Endothelial cell of umbilical vein (primary cell): ENCODE data around the gene TXLNA. TPM values are rescaled to one million over a fixed set of nuclear protein-coding genes. Genes with fewer than 3 reads are reported as not detected.

Experiments used
- BruUV-seq: library from RNA; stranded (reverse); fragments of 400-500 nt; replicated peaks from 2 replicates; lab custom pipeline; 2021; lab: Mats Ljungman, UMichigan
- CTCF ChIA-PET: fragments of 300-600, 350-600 bp; sonication (Branson Sonifier 250); formaldehyde crosslinking; loops from one replicate; lab custom pipeline; 2021; ENCODE audit warnings: antibody characterized with exemption, inconsistent platforms; lab: Charles Lee
- POLR2A ChIA-PET: fragments of 300-600, 350-600 bp; sonication (Branson Sonifier 250); formaldehyde crosslinking; loops from one replicate; lab custom pipeline; 2021; ENCODE audit warnings: antibody characterized with exemption, inconsistent platforms; lab: Charles Lee
- DNase-seq: peaks from one replicate; pipeline ENCODE4 v3.0.0-alpha.2; 2011; ENCODE audit warnings: low read depth, low spot score
- FAIRE-seq: peaks from 2 replicates; lab custom pipeline; 2011; peaks lifted over from hg19 to GRCh38; lab: Jason Lieb, UNC
- H2AFZ ChIP-seq: 2 replicates; pipeline ENCODE4 v1.6.0; 2012; ENCODE audit warnings: low read depth, low read length, control low read depth, inconsistent platforms
- H3K27ac ChIP-seq: 2 replicates; pipeline ENCODE4 v1.5.1; 2011; ENCODE audit warnings: low read depth, mild to moderate bottlenecking, control low read depth, low read length, moderate library complexity; ENCODE audit not compliant: insufficient read depth
- H3K27me3 ChIP-seq, 2 experiments: 2 replicates each; pipeline versions ENCODE4 v1.6.0 to v1.6.1; 2011; ENCODE audit warnings: low read length in 2 of 2, mixed read lengths in 1 of 2; ENCODE audit not compliant: control insufficient read depth in 2 of 2, insufficient read depth in 2 of 2
- H3K36me3 ChIP-seq, 2 experiments: 2 replicates in 1 of 2; 3 replicates in 1 of 2; pipeline ENCODE4 v1.5.1; 2011; ENCODE audit warnings: low read length in 2 of 2, mild to moderate bottlenecking in 1 of 2, moderate library complexity in 1 of 2; ENCODE audit not compliant: control insufficient read depth in 2 of 2, insufficient read depth in 2 of 2; ENCODE audit errors: extremely low read depth in 1 of 2
- H3K4me1 ChIP-seq: 3 replicates; pipeline ENCODE4 v1.5.1; 2011; ENCODE audit warnings: mild to moderate bottlenecking, low read length; ENCODE audit not compliant: control insufficient read depth, insufficient read depth; ENCODE audit errors: extremely low read depth
- H3K4me2 ChIP-seq: 2 replicates; pipeline ENCODE4 v1.6.1; 2011; ENCODE audit warnings: low read length, control low read depth, mixed read lengths; ENCODE audit not compliant: insufficient read depth
- H3K4me3 ChIP-seq, 3 experiments: fragments of 200-600 bp in 1 of 3; sonication (generic), shearing (Covaris generic) in 1 of 3; replicated peaks in 1 of 3; 2 replicates each; pipeline ENCODE4 v1.5.1; 2011 to 2016; ENCODE audit warnings: control low read depth in 3 of 3, low read length in 3 of 3, mild to moderate bottlenecking in 2 of 3, inconsistent platforms in 1 of 3, low read depth in 1 of 3, moderate library complexity in 1 of 3; ENCODE audit not compliant: insufficient read depth in 1 of 3
- H3K79me2 ChIP-seq: 2 replicates; pipeline ENCODE4 v1.6.0; 2012; ENCODE audit warnings: low read length, inconsistent platforms; ENCODE audit not compliant: control insufficient read depth, insufficient read depth
- H3K9ac ChIP-seq: replicated peaks from 2 replicates; pipeline ENCODE3; 2011; ENCODE audit warnings: low read length, control low read depth; ENCODE audit not compliant: insufficient read depth; ENCODE audit errors: extremely low read depth
- H3K9me1 ChIP-seq: replicated peaks from 3 replicates; pipeline ENCODE4 v1.6.0; 2011; ENCODE audit warnings: mild to moderate bottlenecking, low read length; ENCODE audit not compliant: control insufficient read depth, insufficient read depth; ENCODE audit errors: extremely low read depth
- H3K9me3 ChIP-seq: replicated peaks from 2 replicates; pipeline ENCODE4 v1.5.1; 2012; ENCODE audit warnings: low read length, inconsistent platforms; ENCODE audit not compliant: control insufficient read depth, insufficient read depth
- H4K20me1 ChIP-seq: replicated peaks from 2 replicates; pipeline ENCODE3; 2011; ENCODE audit warnings: mild to moderate bottlenecking, low read length; ENCODE audit not compliant: control insufficient read depth, insufficient read depth; ENCODE audit errors: extremely low read depth
- CTCF ChIP-seq, 2 donors: IDR thresholded peaks; 1 replicate in 1 of 2; 2 replicates in 1 of 2; pipeline ENCODE4 v1.5.1; 2011; ENCODE audit warnings: low read length in 2 of 2, mild to moderate bottlenecking in 2 of 2, moderate library complexity in 2 of 2, control low read depth in 1 of 2, inconsistent platforms in 1 of 2, low read depth in 1 of 2; ENCODE audit not compliant: insufficient read depth in 1 of 2; ENCODE audit errors: extremely low read depth in 1 of 2
- EZH2 ChIP-seq: IDR thresholded peaks from 2 replicates; pipeline ENCODE4 v1.6.1; 2012; ENCODE audit warnings: borderline replicate concordance, low read depth, mild to moderate bottlenecking, moderate library complexity, low read length, inconsistent platforms; ENCODE audit not compliant: severe bottlenecking
- FOS ChIP-seq: IDR thresholded peaks from 2 replicates; pipeline ENCODE4 v1.6.1; 2011; ENCODE audit warnings: mild to moderate bottlenecking, low read length, moderate library complexity, borderline replicate concordance; ENCODE audit not compliant: insufficient read depth
- GATA2 ChIP-seq: IDR thresholded peaks from 2 replicates; pipeline ENCODE4 v1.7.0; 2011; ENCODE audit warnings: low read depth, mild to moderate bottlenecking, moderate library complexity, mixed read lengths, low read length; ENCODE audit not compliant: insufficient read length, insufficient read depth
- JUN ChIP-seq: IDR thresholded peaks from 2 replicates; pipeline ENCODE4 v1.6.1; 2011; ENCODE audit warnings: borderline replicate concordance, low read depth; ENCODE audit not compliant: insufficient read length, insufficient read depth
- MYC ChIP-seq: IDR thresholded peaks from one replicate; pipeline ENCODE4 v1.6.1; 2011; ENCODE audit warnings: mild to moderate bottlenecking, low read depth, low read length
- POLR2A ChIP-seq: IDR thresholded peaks from 2 replicates; pipeline ENCODE4 v1.6.1; 2012; ENCODE audit warnings: low read depth, mild to moderate bottlenecking, control low read depth, low read length
- POLR2AphosphoS5 ChIP-seq: IDR thresholded peaks from 2 replicates; pipeline ENCODE4 v1.6.1; 2012; ENCODE audit warnings: low read depth, mild to moderate bottlenecking, control low read depth, low read length, moderate library complexity; ENCODE audit not compliant: insufficient read depth
- dilution Hi-C: fragments of 300-500 bp; cut with MboI; formaldehyde crosslinking; loops from one replicate; pipeline ENCODE4 v1.15.0; 2019; ENCODE audit warnings: low sequenced_read_pairs; ENCODE audit not compliant: extremely low pct_ligation_motif_present
- intact Hi-C: fragments of 100-400 bp; cut with micrococcal nuclease; formaldehyde crosslinking; loops from one replicate; pipeline ENCODE4 v1.10.0; 2022
- polyA plus RNA-seq, 4 experiments: library from polyadenylated mRNA; depleted of rRNA in 3 of 4; stranded (reverse) in 3 of 4; unstranded in 1 of 4; fragments of >200 nt; gene quantifications; 2 replicates each; pipeline versions ENCODE4 v1.2.1 to v1.2.3, GENCODE V29; 2011 to 2012; ENCODE audit warnings: missing spikeins in 1 of 4
- total RNA-seq: library from RNA; stranded (reverse); gene quantifications from 2 replicates; pipeline ENCODE4 v1.2.3, GENCODE V29; 2021
- TF ChIP-seq, protein P1 (sequence below): IDR thresholded peaks from 2 replicates; pipeline ENCODE4 v1.6.1; 2011; ENCODE audit not compliant: insufficient read depth, insufficient read length

Gene TXLNA
- total and polyA plus RNA-seq, 2 donors (not counting 3 experiments of a cell fraction or from before 2014, with no cell fraction given) = 41.8 to 69.4 TPM

GRCh38 chr1:32137111-32137510 is 42.4 kb upstream of the TXLNA start:
- no peak for DNase-seq
- BruUV-seq = no TSS peak
- H3K27ac ChIP-seq = no peak overlapping the region
- dilution Hi-C loops (no loop called here), intact Hi-C loops (no loop called here)
- H3K79me2 ChIP-seq = peaks cover 65% of the 10 kb centered on the region
- H3K4me3 ChIP-seq = no peak overlapping the region
- peaks cover 11% of the 10 kb centered on the region for H3K4me1 ChIP-seq
- no peaks in the 10 kb centered on the region for H3K9me1 ChIP-seq
- H3K9ac ChIP-seq = no peak overlapping the region
- no peaks in the 10 kb centered on the region for H3K36me3 ChIP-seq
- ChIA-PET POLR2A (no interaction called here), CTCF (interaction anchor here (1.6 to 4.4 kb wide), 2 partner anchors 9 to 16 kb away, joined by 4 to 19 read pairs; no protein-coding TSS in a partner anchor)
- no peak for FAIRE-seq
- TF ChIP-seq JUN (no peak), EZH2 (no peak), GATA2 (no peak), POLR2AphosphoS5 (no peak), POLR2A (no peak), FOS (no peak), MYC (no peak), CTCF (IDR thresholded peaks at IDR 0.05; ENCODE audit: extremely low read depth in 1 of 2, insufficient read depth in 1 of 2, low read depth in 1 of 2, low read length in 2 of 2) (no peak)
- TF ChIP-seq, protein P1, sequence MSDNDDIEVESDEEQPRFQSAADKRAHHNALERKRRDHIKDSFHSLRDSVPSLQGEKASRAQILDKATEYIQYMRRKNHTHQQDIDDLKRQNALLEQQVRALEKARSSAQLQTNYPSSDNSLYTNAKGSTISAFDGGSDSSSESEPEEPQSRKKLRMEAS = no peak
- no peak overlapping the region for H2AFZ ChIP-seq
- H3K27me3 ChIP-seq = no peaks in the 10 kb centered on the region
- no peaks in the 10 kb centered on the region for H4K20me1 ChIP-seq
- no peak overlapping the region for H3K4me2 ChIP-seq
- no peaks in the 10 kb centered on the region for H3K9me3 ChIP-seq
